HG02885 (cell line): ENCODE data around the gene CXorf58.
"Not testable (repeated sequence)": the region's sequence is repeated elsewhere in the genome, so short reads cannot be mapped to it uniquely, and the experiment has no call there.

Experiments
- ATAC-seq: cut with Tn5 transposase; IDR thresholded peaks from one replicate; pipeline ENCODE4 v1.9.1; 2021; ENCODE audit warnings: mild to moderate bottlenecking; ENCODE audit not compliant: unreplicated experiment, poor library complexity

CXorf58 gene

GRCh38 chrX:23945206-23945605 lies 37.4 kb downstream of the CXorf58 start:
- ATAC-seq = no peak

- no peak for ATAC-seq
These were observed 44.6 kb downstream of the CXorf58 start for GRCh38 chrX:23952391-23952790.

GRCh38 chrX:23952984-23953907 lies 45.4 kb downstream of the CXorf58 start:
- peak; percentile 96 for ATAC-seq

- no peak for ATAC-seq
These were observed 46.1 kb downstream of the CXorf58 start for GRCh38 chrX:23953908-23954269.

- ATAC-seq = no peak
These were observed 46.6 kb downstream of the CXorf58 start for GRCh38 chrX:23954396-23954795.

- no peak for ATAC-seq
These were observed 52.0 kb downstream of the CXorf58 start for GRCh38 chrX:23959781-23960180.

GRCh38 chrX:23964191-23964590 lies 56.4 kb downstream of the CXorf58 start:
- no peak for ATAC-seq

GRCh38 chrX:23965630-23966029 lies 57.8 kb downstream of the CXorf58 start:
- not testable (repeated sequence) for ATAC-seq

- no peak for ATAC-seq
These were observed 70.7 kb downstream of the CXorf58 start for GRCh38 chrX:23978491-23978890.

GRCh38 chrX:23980011-23980441 lies 72.2 kb downstream of the CXorf58 start:
- no peak for ATAC-seq

- ATAC-seq = no peak
These were observed 73.4 kb downstream of the CXorf58 start for GRCh38 chrX:23981222-23981621.

- no peak for ATAC-seq
These were observed 73.9 kb downstream of the CXorf58 start for GRCh38 chrX:23981711-23982110.

GRCh38 chrX:23982891-23983290 lies 75.1 kb downstream of the CXorf58 start:
- no peak for ATAC-seq
